ES-I3 (cell line): ENCODE measurements around the gene CD109.
A peak's percentile ranks its signal among the peaks of the same experiment; 100 is the strongest.
"Not testable (repeated sequence)": the region's sequence is repeated elsewhere in the genome, so short reads cannot be mapped to it uniquely, and the experiment has no call there.

Source experiments
- H3K36me3 ChIP-seq: 2 replicates; pipeline ENCODE4 v1.6.1; 2013; ENCODE audit warnings: mild to moderate bottlenecking, low read length, control low read depth, moderate library complexity; ENCODE audit not compliant: insufficient read depth
- H3K4me1 ChIP-seq: 2 replicates; pipeline ENCODE4 v1.6.1; 2013; ENCODE audit warnings: mild to moderate bottlenecking, control low read depth, low read length; ENCODE audit not compliant: insufficient read depth
- H3K9ac ChIP-seq: 2 replicates; pipeline ENCODE4 v1.6.1; 2013; ENCODE audit warnings: low read depth, mild to moderate bottlenecking, low read length, moderate library complexity
- H3K9me3 ChIP-seq: 2 replicates; pipeline ENCODE4 v1.6.1; 2013; ENCODE audit warnings: mild to moderate bottlenecking, low read length, moderate library complexity; ENCODE audit not compliant: control insufficient read depth, insufficient read depth

Gene CD109

GRCh38 chr6:73671911-73672685 is 23.9 kb upstream of the CD109 start:
- H3K36me3 ChIP-seq = no peaks in the 10 kb centered on the region
- no peak overlapping the region for H3K9ac ChIP-seq
- H3K9me3 ChIP-seq = no peaks in the 10 kb centered on the region
- no peaks in the 10 kb centered on the region for H3K4me1 ChIP-seq

GRCh38 chr6:73675466-73676098 is 20.4 kb upstream of the CD109 start:
- H3K9ac ChIP-seq = no peak overlapping the region
- no peaks in the 10 kb centered on the region for H3K9me3 ChIP-seq
- H3K4me1 ChIP-seq = no peaks in the 10 kb centered on the region

GRCh38 chr6:73679009-73679408 is 17.0 kb upstream of the CD109 start:
- H3K9ac ChIP-seq = no peak overlapping the region
- H3K9me3 ChIP-seq = 0 out of 2 replicates have a peak, but pooled peaks cover 3% of the 10 kb centered on the region
- no peaks in the 10 kb centered on the region for H3K4me1 ChIP-seq
- no peaks in the 10 kb centered on the region for H3K36me3 ChIP-seq

More at GRCh38 chr6:73675466-73676098, 20.4 kb upstream of the CD109 start:
- H3K36me3 ChIP-seq = no peaks in the 10 kb centered on the region

- not testable (repeated sequence) for H3K9me3 ChIP-seq, H3K36me3 ChIP-seq, H3K4me1 ChIP-seq, H3K9ac ChIP-seq
These were observed 16.2 kb upstream of the CD109 start for GRCh38 chr6:73679846-73680245.

- no peaks in the 10 kb centered on the region for H3K36me3 ChIP-seq
- 0 out of 2 replicates have a peak, but pooled peaks cover 3% of the 10 kb centered on the region for H3K9me3 ChIP-seq
- H3K4me1 ChIP-seq = no peaks in the 10 kb centered on the region
- no peak overlapping the region for H3K9ac ChIP-seq
These were observed 15.6 kb upstream of the CD109 start for GRCh38 chr6:73680289-73680918.

- not testable (repeated sequence) for H3K9me3 ChIP-seq, H3K36me3 ChIP-seq, H3K9ac ChIP-seq, H3K4me1 ChIP-seq
These were observed 12.4 kb upstream of the CD109 start for GRCh38 chr6:73683574-73683973.

GRCh38 chr6:73688351-73688750 is 7.7 kb upstream of the CD109 start:
- peaks cover 3% of the 10 kb centered on the region; the same call in 1 of the 2 replicates for H3K9me3 ChIP-seq
- H3K36me3 ChIP-seq = no peaks in the 10 kb centered on the region
- no peak overlapping the region for H3K9ac ChIP-seq
- H3K4me1 ChIP-seq = no peaks in the 10 kb centered on the region

GRCh38 chr6:73690056-73690455 is 5.9 kb upstream of the CD109 start:
- Histone ChIP-seq H3K36me3 (no peaks in the 10 kb centered on the region), H3K4me1 (peaks cover 6% of the 10 kb centered on the region; the same call in 1 of the 2 replicates), H3K9me3 (peaks cover 3% of the 10 kb centered on the region; the same call in 1 of the 2 replicates), H3K9ac (no peak overlapping the region)

GRCh38 chr6:73691512-73691911 is 4.5 kb upstream of the CD109 start:
- Histone ChIP-seq H3K4me1 (peaks cover 8% of the 10 kb centered on the region; the same call in 1 of the 2 replicates), H3K9ac (no peak overlapping the region), H3K9me3 (peaks cover 3% of the 10 kb centered on the region; the same call in 1 of the 2 replicates), H3K36me3 (no peaks in the 10 kb centered on the region)

GRCh38 chr6:73694711-73695411 is 1.1 kb upstream of the CD109 start:
- peaks cover 3% of the 10 kb centered on the region; the same call in 1 of the 2 replicates for H3K9me3 ChIP-seq
- no peak overlapping the region for H3K9ac ChIP-seq
- H3K36me3 ChIP-seq = no peaks in the 10 kb centered on the region
- peaks cover 17% of the 10 kb centered on the region for H3K4me1 ChIP-seq

GRCh38 chr6:73696966-73697655 is 1.1 kb downstream of the CD109 start:
- peaks cover 17% of the 10 kb centered on the region for H3K4me1 ChIP-seq
- peaks cover 3% of the 10 kb centered on the region; the same call in 1 of the 2 replicates for H3K9me3 ChIP-seq
- H3K9ac ChIP-seq = peak overlapping the region; percentile 64; the same call in 1 of the 2 replicates
- no peaks in the 10 kb centered on the region for H3K36me3 ChIP-seq

- H3K9ac ChIP-seq = no peak overlapping the region
- H3K36me3 ChIP-seq = no peaks in the 10 kb centered on the region
- peaks cover 20% of the 10 kb centered on the region for H3K4me1 ChIP-seq
- H3K9me3 ChIP-seq = no peaks in the 10 kb centered on the region
These were observed 3.9 kb downstream of the CD109 start for GRCh38 chr6:73699676-73700459.

- H3K4me1 ChIP-seq = peaks cover 16% of the 10 kb centered on the region
- no peak overlapping the region for H3K9ac ChIP-seq
- H3K36me3 ChIP-seq = no peaks in the 10 kb centered on the region
- no peaks in the 10 kb centered on the region for H3K9me3 ChIP-seq
These were observed 6.4 kb downstream of the CD109 start for GRCh38 chr6:73702444-73702843.
